NCI-H510A treated with DMSO at 0.1 percent for 48 hours (cell line): ENCODE data around the gene JPH4.
"Not testable (repeated sequence)": the region's sequence is repeated elsewhere in the genome, so short reads cannot be mapped to it uniquely, and the experiment has no call there.

ENCODE experiments used
- DNase-seq: peaks from one replicate; lab custom pipeline; 2025; lab: John Stamatoyannopoulos, UW

The JPH4 gene

GRCh38 chr14:23547924-23548323, 30.7 kb downstream of the JPH4 start:
- no peak for DNase-seq

- DNase-seq: no peak
Measured at GRCh38 chr14:23546450-23547035, 32.0 kb downstream of the JPH4 start.

GRCh38 chr14:23545740-23546365, 32.7 kb downstream of the JPH4 start:
- no peak for DNase-seq

DNA sequence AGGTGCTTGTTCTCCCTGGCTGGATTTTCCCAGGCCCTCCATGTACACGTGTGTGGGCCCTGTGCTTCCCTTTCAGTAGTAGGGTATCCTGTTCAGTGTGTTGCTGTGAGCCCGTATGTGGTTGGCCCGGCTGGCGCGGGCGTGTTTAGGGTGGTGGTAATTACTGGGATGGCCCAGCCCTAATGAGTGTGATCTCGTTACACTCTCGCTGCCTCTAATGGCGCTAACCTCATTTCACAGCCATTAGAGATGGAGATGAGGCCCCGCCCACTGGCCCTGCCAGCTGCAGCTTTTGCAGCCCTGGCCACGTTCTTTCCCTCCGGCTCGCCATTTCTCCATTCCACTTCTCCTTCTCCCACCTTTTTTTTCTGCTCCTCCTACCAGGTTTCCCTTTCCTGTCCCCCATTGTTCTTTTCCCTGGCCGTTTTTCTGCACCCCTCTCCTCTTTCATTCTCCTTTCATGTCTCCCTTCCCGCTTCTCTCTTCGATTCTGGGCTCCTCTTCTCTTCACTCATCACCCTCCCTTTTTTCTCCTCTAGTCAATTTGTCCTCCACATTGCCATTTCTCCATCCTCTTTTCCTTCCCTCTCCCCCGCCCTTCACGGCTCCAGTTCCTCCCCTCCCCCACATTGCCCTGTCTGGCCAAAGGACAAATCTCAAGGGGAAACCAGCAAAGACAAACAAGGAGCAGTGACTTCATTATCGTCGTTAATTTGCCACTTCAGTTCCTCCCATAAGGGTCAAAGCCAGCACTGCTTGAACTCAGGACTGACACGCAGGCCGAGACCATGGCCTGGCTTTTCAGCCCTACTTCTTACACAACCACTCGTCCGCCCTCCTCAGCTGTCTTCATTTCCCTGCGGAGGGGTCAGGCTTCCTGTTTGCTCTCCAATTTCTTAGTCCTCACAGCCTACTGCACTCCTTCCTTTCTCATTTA, 33.8 kb downstream of the JPH4 start:
- DNase-seq: peak; percentile 61

- DNase-seq: no peak
Measured at GRCh38 chr14:23543403-23543802, 35.2 kb downstream of the JPH4 start.

DNA sequence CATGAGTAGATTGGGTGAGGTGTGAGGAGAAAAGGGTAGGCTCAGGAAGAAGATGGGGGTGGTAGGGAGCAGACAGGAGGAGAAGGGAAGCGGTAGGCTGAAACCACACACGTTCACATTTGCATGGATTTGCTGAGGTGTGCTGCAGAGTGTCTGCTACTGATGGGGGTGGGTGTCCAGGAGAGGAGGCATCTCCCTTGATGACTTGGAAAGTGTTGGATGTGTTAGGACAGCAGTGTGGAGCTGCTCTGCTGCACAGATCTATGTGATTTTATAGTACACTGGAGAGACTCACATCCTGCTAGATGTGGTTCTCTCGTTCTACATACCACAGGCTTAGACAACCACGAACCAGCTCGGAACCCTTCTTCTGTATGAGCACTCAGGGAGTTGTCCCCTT, 36.3 kb downstream of the JPH4 start:
- no peak for DNase-seq

- DNase-seq: no peak
Measured at GRCh38 chr14:23540141-23540469, 38.5 kb downstream of the JPH4 start.

GRCh38 chr14:23539248-23540140, 39.1 kb downstream of the JPH4 start:
- peak; percentile 56 for DNase-seq

GRCh38 chr14:23538785-23539184, 39.8 kb downstream of the JPH4 start:
- DNase-seq: no peak

DNA sequence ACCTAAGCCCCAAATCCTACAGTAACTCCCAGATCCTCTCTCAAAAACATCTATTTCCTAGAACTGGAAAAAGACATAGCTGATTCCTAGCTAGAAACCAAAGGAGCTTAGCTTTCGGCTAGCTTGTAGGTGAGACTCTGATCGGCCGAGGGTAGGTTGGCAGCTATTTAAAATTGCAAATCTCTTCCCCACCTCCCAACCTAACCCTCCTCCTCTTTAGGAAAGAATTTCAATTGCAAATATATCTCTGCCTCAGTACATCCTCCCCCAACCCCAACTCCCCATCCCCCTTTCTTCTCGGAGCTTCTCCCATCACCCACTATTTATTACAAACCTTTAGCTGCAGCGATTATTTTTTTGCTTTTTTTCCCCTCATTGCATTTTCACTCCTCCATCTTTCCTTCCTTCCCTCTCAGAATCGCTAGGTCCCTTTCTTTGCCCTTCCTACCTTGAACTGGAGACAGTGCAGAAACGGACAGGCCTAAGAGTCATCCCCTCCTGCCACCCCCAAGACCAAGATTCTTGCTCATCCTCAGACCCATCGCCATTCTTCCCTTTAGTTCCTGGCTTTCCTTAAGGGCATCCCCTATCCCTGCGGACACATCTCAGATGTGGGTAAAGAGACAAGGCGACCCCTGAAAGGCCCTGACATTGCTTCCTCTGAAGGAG, 40.4 kb downstream of the JPH4 start:
- no peak for DNase-seq

DNA sequence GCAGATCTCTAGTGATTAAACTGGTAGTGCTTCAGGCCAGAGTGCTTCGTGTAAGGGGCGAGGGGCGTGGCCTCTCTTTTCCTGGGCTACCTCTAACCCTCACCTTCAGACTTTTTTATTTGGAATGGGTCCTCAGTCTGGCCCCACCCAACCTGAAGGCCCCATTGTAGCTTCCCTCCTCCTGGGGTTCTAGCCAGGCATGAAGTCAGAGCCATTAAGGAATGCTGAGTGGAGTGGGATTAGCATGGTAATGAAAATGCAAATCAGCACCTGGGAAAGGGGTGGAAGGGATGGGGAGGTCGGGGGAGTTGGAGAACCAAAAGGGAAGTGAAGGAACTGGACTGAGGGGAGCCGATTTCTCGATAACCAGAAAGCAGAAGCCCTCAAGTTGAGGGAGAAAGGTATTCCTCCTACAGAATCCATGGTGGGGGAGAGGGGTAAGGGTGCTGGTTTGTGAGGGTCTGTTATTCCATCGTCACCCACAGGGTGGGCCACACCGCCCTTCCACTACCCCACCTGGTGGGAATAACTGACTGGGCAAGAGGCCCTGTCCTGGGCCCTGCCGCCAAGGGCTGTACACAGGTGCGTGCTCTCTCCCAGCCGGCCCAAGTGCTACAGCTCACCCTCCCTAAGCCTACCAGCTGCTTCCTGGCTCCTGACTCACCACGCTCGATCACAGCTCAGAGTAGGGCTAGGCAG, 41.1 kb downstream of the JPH4 start:
- DNase-seq: no peak

GRCh38 chr14:23536906-23537305, 41.7 kb downstream of the JPH4 start:
- DNase-seq: not testable (repeated sequence)

DNA sequence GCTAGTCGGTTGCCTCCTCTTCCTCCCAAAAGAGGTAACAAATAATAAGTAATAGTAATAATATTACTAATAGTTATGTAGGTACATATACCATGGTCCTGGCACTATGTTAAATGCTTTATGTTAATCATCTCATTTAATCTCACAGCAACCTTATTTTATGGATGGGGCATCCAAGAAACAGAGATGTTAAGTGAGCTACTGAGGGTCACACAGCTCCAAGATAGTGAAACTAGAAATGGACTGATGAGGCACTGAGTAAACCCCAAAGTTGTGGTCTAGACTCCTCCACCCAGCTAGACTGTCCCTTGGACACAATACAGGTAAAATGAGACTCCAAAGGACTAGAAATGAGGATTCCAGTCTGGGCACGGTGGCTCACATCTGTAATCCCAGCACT, 42.1 kb downstream of the JPH4 start:
- no peak for DNase-seq

GRCh38 chr14:23535943-23536342, 42.6 kb downstream of the JPH4 start:
- DNase-seq: no peak

- no peak for DNase-seq
Measured at GRCh38 chr14:23533652-23534435, 44.7 kb downstream of the JPH4 start.

- no peak for DNase-seq
Measured at GRCh38 chr14:23532658-23533057, 45.9 kb downstream of the JPH4 start.

- no peak for DNase-seq
Measured at GRCh38 chr14:23531391-23531790, 47.2 kb downstream of the JPH4 start.

DNA sequence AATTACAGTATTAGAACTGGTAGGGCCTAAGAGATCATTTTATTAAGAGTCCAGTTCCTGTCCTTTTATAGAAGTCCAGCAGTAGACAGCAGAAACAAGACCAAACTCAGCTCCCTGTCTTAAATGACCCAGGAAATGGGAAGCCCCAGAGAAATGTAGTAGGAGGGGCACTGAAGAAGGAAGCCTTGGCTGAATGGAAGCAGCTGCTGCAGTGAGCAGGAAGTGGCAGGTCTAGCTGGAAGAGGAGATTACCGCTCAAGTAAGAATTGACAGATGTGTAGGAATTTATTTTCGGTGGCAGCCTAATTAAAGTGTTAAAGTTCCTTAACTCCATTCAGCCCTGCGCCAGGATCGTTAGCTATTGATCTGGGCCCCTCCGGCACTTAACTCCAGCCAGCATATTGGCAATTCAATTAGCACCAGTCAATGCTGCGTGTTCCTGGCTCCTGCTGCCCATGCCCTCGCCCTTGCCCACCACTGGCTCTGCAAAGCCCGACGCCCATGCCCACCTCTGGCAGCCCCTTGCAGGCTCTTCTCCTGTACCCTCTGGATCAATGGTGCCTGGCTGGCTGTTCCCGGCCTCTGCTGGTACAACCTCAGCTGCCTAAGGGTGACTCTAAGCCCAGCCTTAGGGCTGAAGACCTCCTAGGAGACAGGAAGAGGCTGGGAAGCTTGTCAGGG, 48.1 kb downstream of the JPH4 start:
- DNase-seq: peak; percentile 22

DNA sequence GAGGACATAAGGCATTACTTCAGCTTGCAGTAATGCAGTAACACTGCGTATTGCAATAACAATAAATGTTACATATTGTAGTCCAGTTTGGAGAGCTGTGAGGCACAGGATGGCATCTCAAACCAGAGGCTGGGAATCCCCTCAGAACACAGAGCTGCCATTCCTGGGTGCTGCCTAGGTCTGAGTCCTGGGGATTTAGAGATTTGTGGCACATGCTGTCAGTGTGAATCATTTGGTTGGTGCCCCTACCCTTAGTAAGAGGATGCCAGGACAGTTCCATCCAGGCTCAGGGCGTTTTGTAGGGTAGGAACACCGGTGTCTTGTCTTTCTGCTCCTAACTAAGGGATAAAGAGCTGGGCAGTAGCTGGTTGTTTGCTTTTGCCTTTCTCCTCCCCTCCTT, 49.6 kb downstream of the JPH4 start:
- no peak for DNase-seq

- no peak for DNase-seq
Measured at GRCh38 chr14:23528555-23528954, 50.0 kb downstream of the JPH4 start.
